A549 (cell line): ENCODE measurements around the gene TRIM28.

ENCODE experiments used
- CEBPB ChIP-seq, 2 experiments: fragments of >200 bp in 1 of 2; sonication (Bioruptor Twin) in 1 of 2; formaldehyde crosslinking in 1 of 2; IDR thresholded peaks; 2 replicates each; pipeline ENCODE4 v1.6.1; 2012 to 2016
- CTCF ChIP-seq: fragments of >200 bp; sonication (Bioruptor Twin); formaldehyde crosslinking; IDR thresholded peaks from 3 replicates; pipeline ENCODE4 v1.5.1; 2016
- JUN ChIP-seq, 2 experiments: fragments of >200 bp; sonication (Bioruptor Twin); formaldehyde crosslinking; IDR thresholded peaks; 2 replicates in 1 of 2; 3 replicates in 1 of 2; pipeline ENCODE4 v1.6.1; 2016 to 2017
- JUNB ChIP-seq: fragments of >200 bp; sonication (Bioruptor Twin); formaldehyde crosslinking; IDR thresholded peaks from 2 replicates; pipeline ENCODE4 v1.6.1; 2016
- PHF8 ChIP-seq: fragments of 200-600 bp; sonication (generic); IDR thresholded peaks from 2 replicates; pipeline ENCODE4 v1.6.1; 2016; ENCODE audit warnings: low read depth, mild to moderate bottlenecking, antibody characterized with exemption, moderate library complexity, borderline replicate concordance
- POLR2A ChIP-seq: IDR thresholded peaks from 2 replicates; pipeline ENCODE4 v1.6.1; 2012; ENCODE audit warnings: mild to moderate bottlenecking, low read length
- RFX5 ChIP-seq: fragments of 450-650 bp; IDR thresholded peaks from 2 replicates; pipeline ENCODE4 v1.7.1; 2014; ENCODE audit warnings: antibody characterized with exemption, mild to moderate bottlenecking, moderate library complexity
- SMC3 ChIP-seq: fragments of >200 bp; sonication (Bioruptor Twin); formaldehyde crosslinking; IDR thresholded peaks from 3 replicates; pipeline ENCODE4 v1.6.1; 2018; ENCODE audit warnings: inconsistent platforms
- USF2 ChIP-seq: fragments of 450-650 bp; IDR thresholded peaks from 2 replicates; pipeline ENCODE4 v1.6.1; 2014; ENCODE audit warnings: antibody characterized with exemption
- TF ChIP-seq, protein P1 (sequence below): IDR thresholded peaks from 2 replicates; pipeline ENCODE4 v1.6.1; 2012
- TF ChIP-seq, protein P2 (sequence below): IDR thresholded peaks from 2 replicates; pipeline ENCODE4 v1.6.1; 2012
- TF ChIP-seq, protein P3 (sequence below): fragments of 200-600 bp; sonication (generic); IDR thresholded peaks from 2 replicates; pipeline ENCODE4 v1.6.1; 2016; ENCODE audit warnings: antibody characterized with exemption, mild to moderate bottlenecking, moderate library complexity
- TF ChIP-seq, protein P4 (sequence below): fragments of 150-350 bp; IDR thresholded peaks from 2 replicates; pipeline ENCODE4 v1.6.1; 2014; ENCODE audit warnings: low read depth, mild to moderate bottlenecking, low read length

DNA sequence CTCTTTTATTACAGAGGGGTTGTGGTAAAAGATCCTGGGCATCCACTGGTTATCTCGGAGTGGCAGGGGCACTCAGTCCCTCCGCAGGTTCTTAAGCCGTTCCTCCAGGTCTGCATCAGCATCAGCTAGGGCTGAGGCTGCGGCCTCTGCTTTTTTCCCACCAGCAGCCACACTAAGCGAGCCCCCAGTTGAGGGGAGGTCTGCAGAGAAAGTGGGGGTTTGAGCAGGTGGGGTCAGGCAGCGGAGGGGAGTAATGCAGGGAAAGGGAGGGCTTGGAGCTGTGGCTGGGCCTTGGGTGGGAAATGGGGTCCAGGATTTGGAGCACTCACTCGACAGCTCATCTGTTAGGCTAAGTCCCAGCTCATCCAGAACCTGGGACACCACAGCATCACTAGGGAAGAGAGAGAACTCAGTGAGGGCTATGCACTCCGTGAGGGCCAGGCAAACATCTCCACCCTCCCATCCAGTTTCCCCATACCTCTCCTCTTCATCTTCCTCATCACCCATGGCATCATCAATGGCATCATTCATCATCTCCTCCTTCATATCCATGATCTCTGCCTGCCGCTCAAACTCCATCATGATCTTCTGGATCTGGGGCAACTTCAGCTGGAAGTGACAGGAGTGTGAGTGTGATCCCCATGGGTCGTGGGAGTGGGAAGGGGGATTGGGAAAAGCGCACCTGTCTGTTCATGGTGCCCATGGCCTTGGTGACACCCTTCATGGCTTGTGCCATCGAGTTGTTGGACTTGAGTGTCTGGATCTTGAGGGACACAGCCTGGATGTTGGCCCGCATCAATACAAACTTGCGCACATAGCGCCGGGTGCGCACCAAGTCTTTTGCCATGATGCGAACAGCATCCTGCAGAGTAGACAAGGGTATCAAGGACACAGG is 8.0 kb downstream of the TRIM28 start:
- no peak for TF ChIP-seq CTCF
- TF ChIP-seq POLR2A = no peak
- TF ChIP-seq PHF8 = no peak
- TF ChIP-seq, protein P1, sequence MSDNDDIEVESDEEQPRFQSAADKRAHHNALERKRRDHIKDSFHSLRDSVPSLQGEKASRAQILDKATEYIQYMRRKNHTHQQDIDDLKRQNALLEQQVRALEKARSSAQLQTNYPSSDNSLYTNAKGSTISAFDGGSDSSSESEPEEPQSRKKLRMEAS = no peak
- TF ChIP-seq, protein P2, sequence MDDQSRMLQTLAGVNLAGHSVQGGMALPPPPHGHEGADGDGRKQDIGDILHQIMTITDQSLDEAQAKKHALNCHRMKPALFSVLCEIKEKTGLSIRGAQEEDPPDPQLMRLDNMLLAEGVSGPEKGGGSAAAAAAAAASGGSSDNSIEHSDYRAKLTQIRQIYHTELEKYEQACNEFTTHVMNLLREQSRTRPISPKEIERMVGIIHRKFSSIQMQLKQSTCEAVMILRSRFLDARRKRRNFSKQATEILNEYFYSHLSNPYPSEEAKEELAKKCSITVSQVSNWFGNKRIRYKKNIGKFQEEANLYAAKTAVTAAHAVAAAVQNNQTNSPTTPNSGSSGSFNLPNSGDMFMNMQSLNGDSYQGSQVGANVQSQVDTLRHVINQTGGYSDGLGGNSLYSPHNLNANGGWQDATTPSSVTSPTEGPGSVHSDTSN = peak; percentile 60; the same call in 1 of the 2 replicates
- TF ChIP-seq CEBPB (IDR thresholded peaks at IDR 0.05) = no peak
- TF ChIP-seq, protein P3, sequence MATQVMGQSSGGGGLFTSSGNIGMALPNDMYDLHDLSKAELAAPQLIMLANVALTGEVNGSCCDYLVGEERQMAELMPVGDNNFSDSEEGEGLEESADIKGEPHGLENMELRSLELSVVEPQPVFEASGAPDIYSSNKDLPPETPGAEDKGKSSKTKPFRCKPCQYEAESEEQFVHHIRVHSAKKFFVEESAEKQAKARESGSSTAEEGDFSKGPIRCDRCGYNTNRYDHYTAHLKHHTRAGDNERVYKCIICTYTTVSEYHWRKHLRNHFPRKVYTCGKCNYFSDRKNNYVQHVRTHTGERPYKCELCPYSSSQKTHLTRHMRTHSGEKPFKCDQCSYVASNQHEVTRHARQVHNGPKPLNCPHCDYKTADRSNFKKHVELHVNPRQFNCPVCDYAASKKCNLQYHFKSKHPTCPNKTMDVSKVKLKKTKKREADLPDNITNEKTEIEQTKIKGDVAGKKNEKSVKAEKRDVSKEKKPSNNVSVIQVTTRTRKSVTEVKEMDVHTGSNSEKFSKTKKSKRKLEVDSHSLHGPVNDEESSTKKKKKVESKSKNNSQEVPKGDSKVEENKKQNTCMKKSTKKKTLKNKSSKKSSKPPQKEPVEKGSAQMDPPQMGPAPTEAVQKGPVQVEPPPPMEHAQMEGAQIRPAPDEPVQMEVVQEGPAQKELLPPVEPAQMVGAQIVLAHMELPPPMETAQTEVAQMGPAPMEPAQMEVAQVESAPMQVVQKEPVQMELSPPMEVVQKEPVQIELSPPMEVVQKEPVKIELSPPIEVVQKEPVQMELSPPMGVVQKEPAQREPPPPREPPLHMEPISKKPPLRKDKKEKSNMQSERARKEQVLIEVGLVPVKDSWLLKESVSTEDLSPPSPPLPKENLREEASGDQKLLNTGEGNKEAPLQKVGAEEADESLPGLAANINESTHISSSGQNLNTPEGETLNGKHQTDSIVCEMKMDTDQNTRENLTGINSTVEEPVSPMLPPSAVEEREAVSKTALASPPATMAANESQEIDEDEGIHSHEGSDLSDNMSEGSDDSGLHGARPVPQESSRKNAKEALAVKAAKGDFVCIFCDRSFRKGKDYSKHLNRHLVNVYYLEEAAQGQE = no peak
- peak in 1 of 2 experiments; percentile 21; a peak in 2 of 5 replicates for TF ChIP-seq JUN (IDR thresholded peaks at IDR 0.05)
- no peak for TF ChIP-seq SMC3
- TF ChIP-seq USF2 = no peak
- TF ChIP-seq, protein P4, sequence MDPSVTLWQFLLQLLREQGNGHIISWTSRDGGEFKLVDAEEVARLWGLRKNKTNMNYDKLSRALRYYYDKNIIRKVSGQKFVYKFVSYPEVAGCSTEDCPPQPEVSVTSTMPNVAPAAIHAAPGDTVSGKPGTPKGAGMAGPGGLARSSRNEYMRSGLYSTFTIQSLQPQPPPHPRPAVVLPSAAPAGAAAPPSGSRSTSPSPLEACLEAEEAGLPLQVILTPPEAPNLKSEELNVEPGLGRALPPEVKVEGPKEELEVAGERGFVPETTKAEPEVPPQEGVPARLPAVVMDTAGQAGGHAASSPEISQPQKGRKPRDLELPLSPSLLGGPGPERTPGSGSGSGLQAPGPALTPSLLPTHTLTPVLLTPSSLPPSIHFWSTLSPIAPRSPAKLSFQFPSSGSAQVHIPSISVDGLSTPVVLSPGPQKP = no peak
- no peak for TF ChIP-seq JUNB
- TF ChIP-seq RFX5 = no peak
